Measurements from ENCODE around the gene PAMR1.

GRCh38 chr11:35433588-35433987 lies 91.8 kb downstream of the PAMR1 start:
- TF ChIP-seq SMAD1 (IDR thresholded peaks at IDR 0.05; ENCODE audit: low read depth, partially characterized antibody) = no peak
- no peak for TF ChIP-seq ZNF274 (IDR thresholded peaks at IDR 0.05; ENCODE audit: insufficient read depth, insufficient read length)
- TF ChIP-seq POLR2AphosphoS5 (IDR thresholded peaks at IDR 0.05; ENCODE audit: low read length) = no peak
- TF ChIP-seq ASH2L (IDR thresholded peaks at IDR 0.05; ENCODE audit: borderline replicate concordance, low read depth) = no peak
- no peak for TF ChIP-seq FOS (IDR thresholded peaks at IDR 0.05; ENCODE audit: borderline replicate concordance, extremely low read depth, insufficient read length)
- no peak for TF ChIP-seq CTCF (IDR thresholded peaks at IDR 0.05 in 2 of 3, conservative IDR thresholded peaks at IDR 0.05 in 1 of 3; ENCODE audit: control insufficient read depth in 2 of 3, extremely low read depth in 1 of 3, insufficient read depth in 1 of 3, low read depth in 3 of 3, low read length in 3 of 3)
- no peak for TF ChIP-seq MXI1 (IDR thresholded peaks at IDR 0.05; ENCODE audit: low read depth, low read length)
- no peak for TF ChIP-seq POLR2A (IDR thresholded peaks at IDR 0.05; ENCODE audit: low read depth, low read length)
